Suprapubic skin (tissue), 4 donors: ENCODE results near the gene UMAD1.

Experiments
- POLR2A ChIP-seq, 2 donors: fragments of 450-650 bp; IDR thresholded peaks; one replicate each; pipeline ENCODE4 v1.6.1; 2017; ENCODE audit warnings: antibody characterized with exemption in 2 of 2, mild to moderate bottlenecking in 2 of 2, moderate library complexity in 2 of 2
- POLR2AphosphoS5 ChIP-seq, 3 donors: sonication (generic); formaldehyde crosslinking; IDR thresholded peaks; one replicate each; pipeline ENCODE4 v1.6.1; 2017; ENCODE audit warnings: antibody characterized with exemption in 3 of 3

GRCh38 chr7:7671361-7671760 is 30.8 kb downstream of the UMAD1 start:
- no peak for TF ChIP-seq POLR2A (IDR thresholded peaks at IDR 0.05)
- no peak for TF ChIP-seq POLR2AphosphoS5 (IDR thresholded peaks at IDR 0.05)
